ENCODE data around the gene GPR142.

DNA sequence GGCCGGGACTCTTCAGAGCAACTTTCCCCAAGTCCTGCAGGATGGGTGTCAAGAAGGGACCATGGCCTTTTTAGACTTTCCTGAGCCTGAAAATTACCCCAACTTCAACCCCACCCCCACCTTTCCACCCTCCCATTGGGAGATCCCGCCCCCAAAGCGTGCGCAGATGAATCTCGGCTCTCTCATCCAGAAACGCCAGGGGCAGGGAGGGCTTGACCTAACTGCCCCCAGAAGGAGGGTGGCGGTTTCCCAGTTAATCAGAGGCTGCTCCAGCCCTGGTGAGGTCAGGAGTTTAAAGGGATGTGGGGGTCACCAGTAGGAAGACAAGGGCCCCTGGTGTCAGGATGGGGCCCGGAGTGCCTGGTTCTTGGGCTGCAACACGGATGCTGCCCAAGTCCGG is 40.8 kb upstream of the GPR142 start:
- TF ChIP-seq, protein P1, sequence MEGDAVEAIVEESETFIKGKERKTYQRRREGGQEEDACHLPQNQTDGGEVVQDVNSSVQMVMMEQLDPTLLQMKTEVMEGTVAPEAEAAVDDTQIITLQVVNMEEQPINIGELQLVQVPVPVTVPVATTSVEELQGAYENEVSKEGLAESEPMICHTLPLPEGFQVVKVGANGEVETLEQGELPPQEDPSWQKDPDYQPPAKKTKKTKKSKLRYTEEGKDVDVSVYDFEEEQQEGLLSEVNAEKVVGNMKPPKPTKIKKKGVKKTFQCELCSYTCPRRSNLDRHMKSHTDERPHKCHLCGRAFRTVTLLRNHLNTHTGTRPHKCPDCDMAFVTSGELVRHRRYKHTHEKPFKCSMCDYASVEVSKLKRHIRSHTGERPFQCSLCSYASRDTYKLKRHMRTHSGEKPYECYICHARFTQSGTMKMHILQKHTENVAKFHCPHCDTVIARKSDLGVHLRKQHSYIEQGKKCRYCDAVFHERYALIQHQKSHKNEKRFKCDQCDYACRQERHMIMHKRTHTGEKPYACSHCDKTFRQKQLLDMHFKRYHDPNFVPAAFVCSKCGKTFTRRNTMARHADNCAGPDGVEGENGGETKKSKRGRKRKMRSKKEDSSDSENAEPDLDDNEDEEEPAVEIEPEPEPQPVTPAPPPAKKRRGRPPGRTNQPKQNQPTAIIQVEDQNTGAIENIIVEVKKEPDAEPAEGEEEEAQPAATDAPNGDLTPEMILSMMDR (IDR thresholded peaks at IDR 0.05; ENCODE audit: extremely low read depth in 1 of 2, insufficient read depth in 1 of 2, low read depth in 1 of 2, low read length in 2 of 2) = no peak
- TF ChIP-seq EZH2 (IDR thresholded peaks at IDR 0.05; ENCODE audit: borderline replicate concordance, low read depth, low read length, severe bottlenecking) (peak; percentile 5), JUN (IDR thresholded peaks at IDR 0.05; ENCODE audit: borderline replicate concordance, insufficient read depth, insufficient read length, low read depth) (no peak), GATA2 (IDR thresholded peaks at IDR 0.05; ENCODE audit: insufficient read depth, insufficient read length, low read depth, low read length) (no peak), POLR2AphosphoS5 (IDR thresholded peaks at IDR 0.05; ENCODE audit: insufficient read depth, low read depth, low read length) (no peak), MYC (IDR thresholded peaks at IDR 0.05; ENCODE audit: low read depth, low read length) (no peak), FOS (IDR thresholded peaks at IDR 0.05; ENCODE audit: borderline replicate concordance, insufficient read depth, low read length) (no peak), POLR2A (IDR thresholded peaks at IDR 0.05; ENCODE audit: low read depth, low read length) (no peak)
- TF ChIP-seq, protein P2, sequence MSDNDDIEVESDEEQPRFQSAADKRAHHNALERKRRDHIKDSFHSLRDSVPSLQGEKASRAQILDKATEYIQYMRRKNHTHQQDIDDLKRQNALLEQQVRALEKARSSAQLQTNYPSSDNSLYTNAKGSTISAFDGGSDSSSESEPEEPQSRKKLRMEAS (IDR thresholded peaks at IDR 0.05; ENCODE audit: insufficient read depth, insufficient read length) = no peak
